ENCODE data around the gene FOXP2. TPM values are rescaled to one million over a fixed set of nuclear protein-coding genes. Genes with fewer than 3 reads are reported as not detected.
"Not testable (repeated sequence)": the region's sequence is repeated elsewhere in the genome, so short reads cannot be mapped to it uniquely, and the experiment has no call there.

Gene FOXP2
- total and polyA plus RNA-seq, 2 experiments from 2014 or later: 10.0 to 14.7 TPM

DNA sequence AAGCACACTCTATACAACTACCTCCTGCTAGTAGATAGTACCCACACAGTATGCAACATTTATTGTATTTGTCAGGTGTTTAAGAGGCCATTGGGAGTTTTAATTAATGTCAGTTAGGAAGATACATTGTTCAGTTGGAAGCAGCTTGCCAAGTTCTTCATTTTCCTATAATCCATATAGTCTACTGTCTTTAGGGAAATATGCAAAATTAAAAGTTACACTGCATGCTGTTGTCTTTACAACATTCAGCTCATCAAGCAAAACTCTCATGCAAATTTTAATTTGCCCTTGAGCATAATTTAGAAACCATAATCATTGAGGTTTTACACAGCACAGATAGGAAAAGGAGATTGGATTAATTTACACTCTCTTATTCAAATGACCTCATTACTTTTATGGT, 17.4 kb downstream of the FOXP2 start:
- Histone ChIP-seq H3K79me2 (no peaks in the 10 kb centered on the region), H3K4me3 (no peak overlapping the region), H4K20me1 (ENCODE audit: insufficient read depth, poor library complexity, severe bottlenecking) (no peaks in the 10 kb centered on the region), H2AFZ (no peak overlapping the region), H3K9me3 (ENCODE audit: low read depth) (no peaks in the 10 kb centered on the region), H3K4me1 (ENCODE audit: insufficient read depth) (no peaks in the 10 kb centered on the region), H3K27me3 (no peaks in the 10 kb centered on the region), H3K36me3 (replicated peaks; ENCODE audit: insufficient read depth, low read depth) (no peaks in the 10 kb centered on the region), H3K27ac (no peak overlapping the region), H3K9me2 (replicated peaks; ENCODE audit: insufficient read depth) (no peaks in the 10 kb centered on the region), H3K4me2 (no peak overlapping the region)
- TF ChIP-seq EZH2phosphoT487 (IDR thresholded peaks at IDR 0.05; ENCODE audit: low read depth, severe bottlenecking, unreplicated experiment): no peak
- no peak for TF ChIP-seq EZH2 (IDR thresholded peaks at IDR 0.05; ENCODE audit: borderline replicate concordance)
- TF ChIP-seq, protein P1, sequence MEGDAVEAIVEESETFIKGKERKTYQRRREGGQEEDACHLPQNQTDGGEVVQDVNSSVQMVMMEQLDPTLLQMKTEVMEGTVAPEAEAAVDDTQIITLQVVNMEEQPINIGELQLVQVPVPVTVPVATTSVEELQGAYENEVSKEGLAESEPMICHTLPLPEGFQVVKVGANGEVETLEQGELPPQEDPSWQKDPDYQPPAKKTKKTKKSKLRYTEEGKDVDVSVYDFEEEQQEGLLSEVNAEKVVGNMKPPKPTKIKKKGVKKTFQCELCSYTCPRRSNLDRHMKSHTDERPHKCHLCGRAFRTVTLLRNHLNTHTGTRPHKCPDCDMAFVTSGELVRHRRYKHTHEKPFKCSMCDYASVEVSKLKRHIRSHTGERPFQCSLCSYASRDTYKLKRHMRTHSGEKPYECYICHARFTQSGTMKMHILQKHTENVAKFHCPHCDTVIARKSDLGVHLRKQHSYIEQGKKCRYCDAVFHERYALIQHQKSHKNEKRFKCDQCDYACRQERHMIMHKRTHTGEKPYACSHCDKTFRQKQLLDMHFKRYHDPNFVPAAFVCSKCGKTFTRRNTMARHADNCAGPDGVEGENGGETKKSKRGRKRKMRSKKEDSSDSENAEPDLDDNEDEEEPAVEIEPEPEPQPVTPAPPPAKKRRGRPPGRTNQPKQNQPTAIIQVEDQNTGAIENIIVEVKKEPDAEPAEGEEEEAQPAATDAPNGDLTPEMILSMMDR (IDR thresholded peaks at IDR 0.05; ENCODE audit: poor library complexity): no peak
- no peak for DNase-seq (ENCODE audit: low spot score)

DNA sequence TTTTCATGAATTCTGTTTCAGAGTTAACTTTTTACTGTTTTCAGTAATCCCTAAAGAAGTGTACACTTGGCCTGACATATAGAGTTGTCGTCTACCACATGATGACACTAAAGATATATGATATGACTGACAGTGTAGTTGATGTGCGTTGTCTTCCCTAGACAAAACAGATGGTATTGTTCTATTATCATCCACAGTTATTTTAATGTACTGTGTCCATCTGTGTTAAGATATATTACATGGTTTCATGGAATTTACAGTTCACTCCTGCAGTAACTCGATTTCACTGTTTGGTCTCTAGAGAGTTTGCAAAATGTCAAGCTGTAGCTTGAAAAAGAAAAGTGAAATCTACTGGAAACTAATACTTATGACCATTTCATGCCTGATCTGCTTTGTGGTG, 18.1 kb downstream of the FOXP2 start:
- Histone ChIP-seq H3K9me2 (replicated peaks; ENCODE audit: insufficient read depth) (no peaks in the 10 kb centered on the region), H3K4me2 (no peak overlapping the region), H3K4me1 (ENCODE audit: insufficient read depth) (no peaks in the 10 kb centered on the region), H4K20me1 (ENCODE audit: insufficient read depth, poor library complexity, severe bottlenecking) (no peaks in the 10 kb centered on the region), H3K4me3 (no peak overlapping the region), H3K36me3 (replicated peaks; ENCODE audit: insufficient read depth, low read depth) (no peaks in the 10 kb centered on the region), H3K9me3 (ENCODE audit: low read depth) (no peaks in the 10 kb centered on the region), H3K27me3 (no peaks in the 10 kb centered on the region), H2AFZ (no peak overlapping the region), H3K27ac (no peak overlapping the region), H3K79me2 (no peaks in the 10 kb centered on the region)
- TF ChIP-seq, protein P1 (IDR thresholded peaks at IDR 0.05; ENCODE audit: poor library complexity): no peak
- TF ChIP-seq EZH2 (IDR thresholded peaks at IDR 0.05; ENCODE audit: borderline replicate concordance) (no peak), EZH2phosphoT487 (IDR thresholded peaks at IDR 0.05; ENCODE audit: low read depth, severe bottlenecking, unreplicated experiment) (no peak)
- 64% methylated on average over 3 of the region's 3 CpGs for WGBS (ENCODE audit: low lambda C conversion rate, missing lambda C conversion rate)
- DNase-seq (ENCODE audit: low spot score): no peak

DNA sequence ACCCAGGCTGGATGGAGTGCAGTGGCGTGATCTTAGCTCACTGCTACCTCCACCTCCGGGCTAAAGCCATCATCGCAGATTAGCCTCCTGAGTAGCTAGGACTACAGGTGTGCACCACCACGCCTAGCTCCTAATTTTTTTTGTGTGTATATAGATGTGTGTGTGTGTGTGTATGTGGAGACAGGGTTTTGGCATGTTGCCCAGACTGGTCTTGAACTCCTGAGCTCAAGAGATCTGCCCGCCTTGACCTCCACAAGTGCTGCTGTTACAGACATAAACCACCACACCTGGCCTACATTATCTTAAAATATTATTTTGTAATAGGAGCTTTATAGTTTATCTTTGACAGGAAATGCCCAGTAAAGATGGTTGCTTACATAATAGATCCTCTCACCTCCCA, 25.0 kb downstream of the FOXP2 start:
- 93% methylated on average over 5 of the region's 5 CpGs for WGBS (ENCODE audit: low lambda C conversion rate, missing lambda C conversion rate)
- no peaks in the 10 kb centered on the region for H4K20me1 ChIP-seq (ENCODE audit: insufficient read depth, poor library complexity, severe bottlenecking)
- no peak overlapping the region for H3K4me2 ChIP-seq
- no peak overlapping the region for H3K4me3 ChIP-seq
- no peak overlapping the region for H3K27ac ChIP-seq
- TF ChIP-seq EZH2 (IDR thresholded peaks at IDR 0.05; ENCODE audit: borderline replicate concordance) (no peak), EZH2phosphoT487 (IDR thresholded peaks at IDR 0.05; ENCODE audit: low read depth, severe bottlenecking, unreplicated experiment) (no peak)
- TF ChIP-seq, protein P1 (IDR thresholded peaks at IDR 0.05; ENCODE audit: poor library complexity): no peak
- no peaks in the 10 kb centered on the region for H3K9me2 ChIP-seq (replicated peaks; ENCODE audit: insufficient read depth)
- H3K36me3 ChIP-seq (replicated peaks; ENCODE audit: insufficient read depth, low read depth): no peaks in the 10 kb centered on the region
- H3K4me1 ChIP-seq (ENCODE audit: insufficient read depth): no peaks in the 10 kb centered on the region
- DNase-seq (ENCODE audit: low spot score): no peak
- no peaks in the 10 kb centered on the region for H3K27me3 ChIP-seq
- H2AFZ ChIP-seq: no peak overlapping the region
- H3K79me2 ChIP-seq: no peaks in the 10 kb centered on the region
- H3K9me3 ChIP-seq (ENCODE audit: low read depth): no peaks in the 10 kb centered on the region

DNA sequence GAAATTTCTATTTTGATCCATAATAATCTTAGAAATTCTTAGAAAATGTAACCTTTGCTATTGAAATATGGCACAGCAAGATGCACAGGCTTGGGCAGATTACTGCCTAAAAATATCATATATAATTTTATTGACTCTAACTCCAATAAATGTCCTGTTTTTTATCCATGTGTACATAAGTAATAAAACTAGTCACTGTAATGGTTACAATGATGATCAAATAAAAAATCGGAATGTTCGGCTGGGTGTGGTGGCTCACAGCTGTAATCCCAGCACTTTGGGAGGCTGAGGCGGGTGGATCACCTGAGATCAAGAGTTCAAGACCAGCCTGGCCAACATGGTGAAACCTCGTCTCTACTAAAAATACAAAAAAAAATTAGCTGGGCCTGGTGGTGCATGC, 26.3 kb downstream of the FOXP2 start:
- H4K20me1 ChIP-seq (ENCODE audit: insufficient read depth, poor library complexity, severe bottlenecking); H3K4me2 ChIP-seq; H3K36me3 ChIP-seq (replicated peaks; ENCODE audit: insufficient read depth, low read depth); H3K27ac ChIP-seq; H2AFZ ChIP-seq; H3K27me3 ChIP-seq; H3K4me3 ChIP-seq; DNase-seq (ENCODE audit: low spot score); H3K9me3 ChIP-seq (ENCODE audit: low read depth); H3K9me2 ChIP-seq (replicated peaks; ENCODE audit: insufficient read depth); H3K79me2 ChIP-seq; H3K4me1 ChIP-seq (ENCODE audit: insufficient read depth): not testable (repeated sequence)
- WGBS (ENCODE audit: low lambda C conversion rate, missing lambda C conversion rate): 93% methylated on average over 4 of the region's 4 CpGs
